Suprapubic skin (tissue), 4 donors: ENCODE data around the gene GLOD4.

Experiments used
- EP300 ChIP-seq: sonication (generic); formaldehyde crosslinking; IDR thresholded peaks from one replicate; pipeline ENCODE4 v1.6.1; 2017; ENCODE audit warnings: antibody characterized with exemption
- POLR2A ChIP-seq, 2 donors: fragments of 450-650 bp; IDR thresholded peaks; one replicate each; pipeline ENCODE4 v1.6.1; 2017; ENCODE audit warnings: antibody characterized with exemption in 2 of 2, mild to moderate bottlenecking in 2 of 2, moderate library complexity in 2 of 2
- POLR2AphosphoS5 ChIP-seq, 3 donors: sonication (generic); formaldehyde crosslinking; IDR thresholded peaks; one replicate each; pipeline ENCODE4 v1.6.1; 2017; ENCODE audit warnings: antibody characterized with exemption in 3 of 3
- TF ChIP-seq, protein P1 (sequence below), 2 donors: fragments of 200-600 bp in 1 of 2; fragments of 450-650 bp in 1 of 2; sonication (generic) in 1 of 2; IDR thresholded peaks; one replicate each; pipeline ENCODE4 v1.5.1; 2016 to 2019; ENCODE audit warnings: antibody characterized with exemption in 2 of 2, mild to moderate bottlenecking in 1 of 2, moderate library complexity in 1 of 2

DNA sequence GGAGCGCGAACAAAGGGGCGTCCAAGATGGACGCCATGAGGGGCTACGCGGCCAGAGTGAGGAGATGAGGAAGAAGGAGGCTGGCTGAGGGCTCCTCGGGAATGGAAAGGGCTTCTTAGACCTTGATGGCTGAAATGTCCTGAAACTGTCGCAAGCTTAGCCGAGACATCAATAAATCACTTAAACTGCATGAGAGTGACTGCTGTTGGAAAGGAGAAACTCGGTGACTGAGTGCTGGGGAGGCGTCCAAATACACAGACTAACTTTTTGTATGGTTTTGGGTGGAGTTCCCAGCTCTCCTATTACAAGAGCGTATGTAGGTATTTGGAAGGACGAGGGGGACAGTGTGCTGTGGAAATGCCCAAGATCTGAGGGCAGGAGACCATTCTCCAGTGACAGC is 28.7 kb downstream of the GLOD4 start:
- TF ChIP-seq POLR2A (IDR thresholded peaks at IDR 0.05) (no peak), POLR2AphosphoS5 (IDR thresholded peaks at IDR 0.05) (no peak), EP300 (no peak)
- TF ChIP-seq, protein P1, sequence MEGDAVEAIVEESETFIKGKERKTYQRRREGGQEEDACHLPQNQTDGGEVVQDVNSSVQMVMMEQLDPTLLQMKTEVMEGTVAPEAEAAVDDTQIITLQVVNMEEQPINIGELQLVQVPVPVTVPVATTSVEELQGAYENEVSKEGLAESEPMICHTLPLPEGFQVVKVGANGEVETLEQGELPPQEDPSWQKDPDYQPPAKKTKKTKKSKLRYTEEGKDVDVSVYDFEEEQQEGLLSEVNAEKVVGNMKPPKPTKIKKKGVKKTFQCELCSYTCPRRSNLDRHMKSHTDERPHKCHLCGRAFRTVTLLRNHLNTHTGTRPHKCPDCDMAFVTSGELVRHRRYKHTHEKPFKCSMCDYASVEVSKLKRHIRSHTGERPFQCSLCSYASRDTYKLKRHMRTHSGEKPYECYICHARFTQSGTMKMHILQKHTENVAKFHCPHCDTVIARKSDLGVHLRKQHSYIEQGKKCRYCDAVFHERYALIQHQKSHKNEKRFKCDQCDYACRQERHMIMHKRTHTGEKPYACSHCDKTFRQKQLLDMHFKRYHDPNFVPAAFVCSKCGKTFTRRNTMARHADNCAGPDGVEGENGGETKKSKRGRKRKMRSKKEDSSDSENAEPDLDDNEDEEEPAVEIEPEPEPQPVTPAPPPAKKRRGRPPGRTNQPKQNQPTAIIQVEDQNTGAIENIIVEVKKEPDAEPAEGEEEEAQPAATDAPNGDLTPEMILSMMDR (IDR thresholded peaks at IDR 0.05) = no peak
